ENCODE data around the gene UGT2B11. TPM values are rescaled to one million over a fixed set of nuclear protein-coding genes. Genes with fewer than 3 reads are reported as not detected.
A peak's percentile ranks its signal among the peaks of the same experiment; 100 is the strongest.
"Not testable (repeated sequence)": the region's sequence is repeated elsewhere in the genome, so short reads cannot be mapped to it uniquely, and the experiment has no call there.

Gene UGT2B11
- total RNA-seq, 1 donor from 2014 or later, result not detected

DNA sequence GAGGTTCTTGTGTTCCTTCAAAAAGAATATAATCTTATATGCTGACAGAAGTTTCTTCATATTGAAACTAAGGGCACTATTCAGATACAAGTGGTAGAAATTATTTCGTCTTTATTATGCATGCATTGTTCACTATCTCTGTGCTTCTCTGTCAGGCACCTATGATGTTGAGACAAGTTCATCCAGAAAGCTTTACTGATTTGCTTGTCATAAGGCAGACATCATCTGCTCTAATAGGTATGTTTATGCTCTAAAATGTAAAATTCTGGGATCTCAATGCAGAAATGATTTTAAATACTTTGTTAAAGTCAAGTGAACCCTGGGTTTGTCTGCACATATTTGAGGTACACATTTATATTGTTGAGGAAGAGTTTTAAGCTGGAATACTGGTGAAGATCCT lies 3.6 kb downstream of the UGT2B11 start:
- TF ChIP-seq, protein P1, sequence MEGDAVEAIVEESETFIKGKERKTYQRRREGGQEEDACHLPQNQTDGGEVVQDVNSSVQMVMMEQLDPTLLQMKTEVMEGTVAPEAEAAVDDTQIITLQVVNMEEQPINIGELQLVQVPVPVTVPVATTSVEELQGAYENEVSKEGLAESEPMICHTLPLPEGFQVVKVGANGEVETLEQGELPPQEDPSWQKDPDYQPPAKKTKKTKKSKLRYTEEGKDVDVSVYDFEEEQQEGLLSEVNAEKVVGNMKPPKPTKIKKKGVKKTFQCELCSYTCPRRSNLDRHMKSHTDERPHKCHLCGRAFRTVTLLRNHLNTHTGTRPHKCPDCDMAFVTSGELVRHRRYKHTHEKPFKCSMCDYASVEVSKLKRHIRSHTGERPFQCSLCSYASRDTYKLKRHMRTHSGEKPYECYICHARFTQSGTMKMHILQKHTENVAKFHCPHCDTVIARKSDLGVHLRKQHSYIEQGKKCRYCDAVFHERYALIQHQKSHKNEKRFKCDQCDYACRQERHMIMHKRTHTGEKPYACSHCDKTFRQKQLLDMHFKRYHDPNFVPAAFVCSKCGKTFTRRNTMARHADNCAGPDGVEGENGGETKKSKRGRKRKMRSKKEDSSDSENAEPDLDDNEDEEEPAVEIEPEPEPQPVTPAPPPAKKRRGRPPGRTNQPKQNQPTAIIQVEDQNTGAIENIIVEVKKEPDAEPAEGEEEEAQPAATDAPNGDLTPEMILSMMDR (conservative IDR thresholded peaks at IDR 0.05; ENCODE audit: low read depth, low read length), result no peak

GRCh38 chr4:69198506-69198905 lies 16.0 kb downstream of the UGT2B11 start:
- not testable (repeated sequence) for DNase-seq (ENCODE audit: low read depth); H3K4me3 ChIP-seq (ENCODE audit: low read depth, low read length)

More for the DNA sequence above, 3.6 kb downstream of the UGT2B11 start:
- no peak overlapping the region for H3K4me3 ChIP-seq (ENCODE audit: low read depth, low read length)
- no peak for DNase-seq (ENCODE audit: low read depth)

DNA sequence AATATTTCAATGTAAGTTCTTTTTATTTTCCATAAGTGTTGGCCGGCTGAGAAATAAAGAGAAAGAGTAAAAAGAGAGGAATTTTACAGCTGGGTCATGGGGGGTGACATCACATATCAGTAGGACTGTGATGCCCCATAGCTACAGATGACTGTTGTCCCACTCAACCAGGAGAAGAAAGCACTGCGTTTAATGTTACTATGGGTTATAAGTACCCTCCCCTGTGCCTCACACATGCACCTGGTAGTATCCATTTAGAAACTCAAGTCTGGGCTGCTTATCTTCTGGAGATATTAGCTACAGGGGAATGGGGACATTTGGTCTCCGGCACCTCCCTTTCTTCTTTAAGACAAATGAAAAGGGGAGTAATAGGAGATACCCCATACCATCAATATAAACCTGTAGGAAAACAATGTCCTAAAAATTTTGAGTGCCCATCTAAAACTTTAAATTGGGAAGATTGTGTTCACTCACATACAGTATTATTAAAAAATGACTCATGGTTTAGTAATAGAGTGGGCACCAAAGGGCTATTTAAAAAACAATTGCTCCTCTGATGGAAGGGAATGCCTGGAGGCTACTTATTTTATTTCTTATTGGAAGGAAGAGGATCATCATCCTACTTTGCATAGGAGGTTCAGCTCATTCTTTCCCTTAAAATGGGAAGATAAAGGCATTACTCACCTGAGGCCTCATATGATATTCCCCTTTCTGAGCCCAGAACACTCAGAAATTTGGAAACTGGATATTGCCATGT lies 18.2 kb downstream of the UGT2B11 start:
- DNase-seq (ENCODE audit: low read depth), result no peak
- no peak overlapping the region for H3K4me3 ChIP-seq (ENCODE audit: low read depth, low read length)
- TF ChIP-seq, protein P1 (conservative IDR thresholded peaks at IDR 0.05; ENCODE audit: low read depth, low read length), result no peak

GRCh38 chr4:69194166-69194565 lies 20.4 kb downstream of the UGT2B11 start:
- no peak overlapping the region for H3K4me3 ChIP-seq (ENCODE audit: low read depth, low read length)
- DNase-seq (ENCODE audit: low read depth), result no peak
- TF ChIP-seq, protein P1 (conservative IDR thresholded peaks at IDR 0.05; ENCODE audit: low read depth, low read length), result no peak

DNA sequence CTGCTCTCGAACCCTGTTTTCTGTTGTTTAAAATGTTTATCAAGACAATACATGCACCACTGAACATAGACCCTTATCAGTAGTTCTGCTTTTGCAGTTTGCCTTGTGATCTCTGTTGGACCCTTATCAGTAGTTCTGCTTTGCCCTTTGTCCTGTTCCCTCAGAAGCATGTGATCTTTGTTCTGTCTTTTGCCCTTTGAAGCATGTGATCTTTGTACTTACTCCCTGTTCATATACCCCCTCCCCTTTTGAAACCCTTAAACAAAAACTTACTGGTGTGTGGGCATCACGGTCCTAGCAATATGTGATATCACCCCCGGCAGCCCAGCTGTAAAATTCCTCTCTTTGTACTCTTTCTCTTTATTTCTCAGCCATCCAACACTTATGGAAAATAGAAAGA lies 22.6 kb downstream of the UGT2B11 start:
- not testable (repeated sequence) for DNase-seq (ENCODE audit: low read depth); H3K4me3 ChIP-seq (ENCODE audit: low read depth, low read length)

DNA sequence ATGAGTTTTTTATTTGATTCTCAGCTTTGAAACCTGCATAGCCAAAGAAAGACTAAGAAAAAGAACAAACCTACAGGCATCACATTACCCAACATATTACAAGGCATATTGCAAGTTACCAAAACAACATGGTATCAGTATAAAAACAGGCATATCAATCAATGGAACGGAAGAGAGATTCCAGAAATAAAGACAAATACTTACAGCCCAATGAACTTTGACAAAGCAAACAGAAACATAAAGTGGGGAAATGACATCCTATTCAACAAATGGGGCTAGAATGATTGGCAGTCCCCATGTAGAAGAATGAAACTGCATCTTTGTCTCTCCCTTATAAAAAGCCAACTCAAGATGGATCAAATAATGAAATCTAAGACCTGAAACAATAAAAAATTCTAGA lies 23.9 kb downstream of the UGT2B11 start:
- H3K4me3 ChIP-seq (ENCODE audit: low read depth, low read length); DNase-seq (ENCODE audit: low read depth): not testable (repeated sequence)

GRCh38 chr4:69181519-69182169 lies 32.9 kb downstream of the UGT2B11 start:
- DNase-seq (ENCODE audit: low read depth); H3K4me3 ChIP-seq (ENCODE audit: low read depth, low read length): not testable (repeated sequence)

DNA sequence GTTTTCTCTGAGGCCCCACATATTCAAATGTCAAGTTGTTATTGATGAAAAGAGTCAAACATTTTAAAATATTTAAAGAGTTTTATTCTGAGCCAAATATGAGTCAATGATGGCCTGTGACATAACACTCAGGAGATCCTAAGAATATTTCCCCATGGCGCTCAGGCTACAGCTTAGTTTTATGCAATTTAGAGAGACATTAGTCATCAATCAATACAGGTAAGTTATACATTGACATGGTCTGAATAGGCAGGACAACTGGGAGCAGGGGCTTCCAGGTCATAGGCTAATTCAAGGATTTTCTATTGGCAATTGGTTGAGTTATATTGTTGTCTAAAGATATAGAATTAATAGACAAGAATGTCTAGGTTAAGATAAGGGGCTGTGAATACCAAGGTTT lies 34.7 kb downstream of the UGT2B11 start:
- not testable (repeated sequence) for H3K4me3 ChIP-seq (ENCODE audit: low read depth, low read length); DNase-seq (ENCODE audit: low read depth)

DNA sequence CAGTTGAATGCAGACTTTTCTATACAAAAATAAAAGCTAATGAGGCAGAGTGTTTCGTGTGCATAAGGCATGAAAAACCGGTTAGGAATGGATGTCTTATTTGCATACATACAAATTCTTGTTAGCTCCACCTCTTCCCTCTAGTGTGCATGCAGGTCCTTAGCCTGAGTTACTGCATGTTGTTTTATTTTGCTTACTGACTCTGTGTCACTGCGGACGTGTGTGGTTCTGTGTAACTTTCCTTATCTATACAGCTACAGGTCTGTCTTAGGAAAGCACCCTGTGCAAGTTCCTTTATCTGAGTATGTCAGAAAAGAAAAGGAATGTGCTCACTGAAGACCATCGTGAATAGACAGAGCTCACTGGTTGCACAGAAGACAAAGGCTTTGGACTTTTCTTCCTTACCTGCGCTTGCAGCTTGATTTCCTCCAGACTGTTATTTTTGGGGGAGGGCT lies 35.8 kb downstream of the UGT2B11 start:
- H3K4me3 ChIP-seq (ENCODE audit: low read depth, low read length); DNase-seq (ENCODE audit: low read depth): not testable (repeated sequence)

DNA sequence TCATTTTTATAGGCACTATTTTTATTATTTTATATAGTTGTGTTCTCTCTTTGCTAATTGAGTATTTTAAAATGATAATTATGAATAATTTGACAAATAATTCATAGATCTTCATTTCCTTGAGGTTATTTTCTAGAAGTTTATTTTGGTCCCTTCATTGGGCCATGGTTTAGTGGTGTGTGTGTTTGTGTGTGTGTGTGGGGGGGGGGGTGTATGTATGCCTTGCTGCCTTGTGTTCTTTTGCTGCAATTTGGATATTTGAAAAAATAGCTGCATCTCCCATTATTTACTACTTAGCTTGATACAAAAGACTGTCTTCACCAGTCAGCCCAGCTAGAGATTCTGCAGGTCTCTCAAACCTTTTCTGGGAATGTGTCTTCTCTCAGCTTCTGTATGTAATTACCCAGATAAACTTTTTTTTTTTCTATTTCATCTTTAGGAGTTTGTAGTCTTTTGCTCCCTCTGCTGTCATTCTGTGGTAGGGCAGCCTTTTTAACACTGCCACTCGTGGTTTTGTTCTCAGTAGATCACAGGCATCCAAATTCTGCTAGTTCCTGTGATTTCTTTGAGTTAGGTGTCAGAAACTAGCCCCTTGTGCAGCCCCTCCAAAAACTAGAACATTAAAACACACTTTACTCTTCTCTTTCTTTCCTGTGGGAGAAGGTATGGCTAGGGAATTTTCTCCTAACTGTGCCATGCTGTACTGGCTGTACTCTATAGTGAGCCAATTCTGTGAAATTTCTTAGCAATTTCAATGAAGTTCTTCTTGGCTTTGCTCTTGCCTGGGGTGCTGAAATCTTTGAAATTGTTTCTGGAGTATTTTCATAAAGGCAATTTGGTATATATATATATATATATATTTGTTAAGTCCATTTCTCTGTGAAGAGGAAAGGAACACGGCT lies 44.1 kb downstream of the UGT2B11 start:
- H3K4me3 ChIP-seq (ENCODE audit: low read depth, low read length); DNase-seq (ENCODE audit: low read depth): not testable (repeated sequence)
- TF ChIP-seq, protein P1 (conservative IDR thresholded peaks at IDR 0.05; ENCODE audit: low read depth, low read length), result peak; percentile 65

- not testable (repeated sequence) for DNase-seq (ENCODE audit: low read depth); H3K4me3 ChIP-seq (ENCODE audit: low read depth, low read length)
Measured at GRCh38 chr4:69169171-69169570, 45.4 kb downstream of the UGT2B11 start.

Data from epithelial cell of proximal tubule (primary cell).